NCI-H146 treated with DMSO at 0.1 percent for 48 hours (cell line): ENCODE results near the gene PRR14.

ENCODE experiments used
- DNase-seq: peaks from one replicate; lab custom pipeline; 2025; ENCODE audit not compliant: unreplicated experiment; lab: John Stamatoyannopoulos, UW

PRR14 gene

DNA sequence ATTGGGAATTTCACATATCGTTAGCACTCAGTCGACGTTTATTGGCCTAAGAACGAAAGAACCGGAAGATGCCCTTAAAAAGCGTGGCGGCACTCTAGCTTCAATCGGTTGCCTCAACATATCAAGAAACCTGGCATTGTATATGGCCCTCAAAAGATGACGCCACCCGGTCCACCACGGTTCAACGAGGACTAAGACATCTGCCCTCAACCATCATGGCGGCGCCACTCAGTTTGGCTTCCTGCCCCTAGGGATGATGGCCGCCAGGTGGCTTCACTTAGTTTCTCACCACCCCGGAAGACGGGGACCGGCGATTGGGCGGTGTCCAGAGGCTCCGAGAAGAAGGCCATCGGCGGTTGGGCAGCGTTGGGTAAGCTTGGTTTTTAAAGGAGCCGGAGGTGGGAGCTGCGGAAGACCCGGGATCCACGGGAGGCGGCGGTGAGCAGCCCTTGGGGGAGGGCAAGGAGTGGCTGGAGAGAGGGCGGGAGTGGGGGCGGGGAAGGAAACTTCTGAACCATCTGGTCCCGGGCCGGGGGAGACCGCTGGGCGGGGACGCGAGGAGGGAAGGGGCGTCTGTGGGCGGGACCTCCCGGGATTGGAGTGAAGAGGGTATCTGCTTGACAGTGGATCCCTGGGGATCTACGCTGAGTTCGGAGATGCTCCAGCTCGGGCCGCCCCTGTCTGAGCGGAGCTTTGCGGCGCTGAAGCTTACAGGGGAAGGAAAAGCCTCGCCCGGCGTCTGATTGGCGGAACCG, at the start of gene PRR14:
Gene PRR14 (plus strand): TSS at position 592 of the 755 bp plus-strand sequence. CDS start 686 bp downstream, outside the sequence.
- DNase-seq, result peak; percentile 99

- no peak for DNase-seq
Observed at GRCh38 chr16:30601966-30602365, 48.8 kb upstream of the PRR14 start.

DNA sequence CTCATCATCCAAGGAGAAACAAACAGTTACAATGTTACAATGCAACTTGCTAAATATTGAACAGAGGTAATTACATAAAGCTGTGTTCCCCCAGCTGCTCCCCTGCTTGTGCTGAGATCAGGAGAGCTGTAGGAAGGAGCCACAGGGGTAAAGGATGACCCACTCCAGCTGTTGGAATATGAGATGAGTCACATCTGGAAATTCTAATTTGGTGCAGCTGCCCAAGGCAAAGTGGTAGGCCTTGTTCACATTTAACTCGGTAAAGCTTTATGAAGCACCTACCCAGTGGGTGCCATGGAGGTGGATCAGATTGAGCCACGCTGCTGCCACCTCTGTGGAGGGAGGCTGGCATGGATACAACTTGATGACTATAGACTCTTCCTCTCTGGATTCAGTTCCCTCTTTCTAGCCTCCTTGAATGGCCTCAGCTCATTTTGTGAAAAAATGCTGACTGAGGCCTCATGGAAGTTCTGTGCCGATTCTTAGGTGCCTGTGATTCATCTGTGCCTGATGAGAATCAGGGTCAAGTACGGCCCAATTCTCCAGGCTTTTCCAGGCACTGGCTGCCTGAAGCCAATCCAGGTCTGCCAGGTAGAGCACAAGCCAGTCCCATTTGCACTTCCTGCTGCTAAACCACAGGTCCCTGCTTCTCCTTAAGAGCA, 48.0 kb upstream of the PRR14 start:
- DNase-seq, result no peak

GRCh38 chr16:30603945-30604315, 46.8 kb upstream of the PRR14 start:
- DNase-seq, result no peak

- no peak for DNase-seq
Observed at GRCh38 chr16:30604316-30604947, 46.3 kb upstream of the PRR14 start.

- DNase-seq, result no peak
Observed at GRCh38 chr16:30605158-30605557, 45.6 kb upstream of the PRR14 start.

DNA sequence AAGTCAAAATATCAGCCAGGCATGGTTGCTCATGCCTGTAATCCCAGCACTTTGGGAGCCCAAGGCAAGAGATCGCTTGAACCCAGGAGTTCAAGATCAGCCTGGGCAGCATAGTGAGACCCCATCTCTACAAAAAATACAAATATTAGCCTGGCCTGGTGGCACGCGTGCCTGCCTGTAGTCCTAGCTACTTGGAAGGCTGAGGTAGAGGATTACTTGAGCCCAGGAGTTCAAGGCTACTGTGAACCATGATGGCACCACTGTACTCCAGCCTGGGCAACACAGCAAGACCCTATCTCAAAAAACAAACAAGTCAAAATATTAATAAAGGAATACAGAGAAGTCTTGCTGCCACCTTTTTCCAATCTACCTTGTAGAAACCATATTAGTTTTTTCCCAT, 44.8 kb upstream of the PRR14 start:
- DNase-seq, result no peak

- peak; percentile 18 for DNase-seq
Observed at GRCh38 chr16:30609002-30609925, 41.5 kb upstream of the PRR14 start.

GRCh38 chr16:30609926-30610839, 40.6 kb upstream of the PRR14 start, which contains the start of gene ZNF689:
TSS of gene ZNF689 (minus strand) at chr16:30610389. CDS start at chr16:30610041, 348 bp downstream.
- peak; percentile 97 for DNase-seq

- DNase-seq, result peak; percentile 83
Observed at GRCh38 chr16:30615358-30616091, 35.2 kb upstream of the PRR14 start.

GRCh38 chr16:30619202-30619601, 31.6 kb upstream of the PRR14 start:
- DNase-seq, result no peak

DNA sequence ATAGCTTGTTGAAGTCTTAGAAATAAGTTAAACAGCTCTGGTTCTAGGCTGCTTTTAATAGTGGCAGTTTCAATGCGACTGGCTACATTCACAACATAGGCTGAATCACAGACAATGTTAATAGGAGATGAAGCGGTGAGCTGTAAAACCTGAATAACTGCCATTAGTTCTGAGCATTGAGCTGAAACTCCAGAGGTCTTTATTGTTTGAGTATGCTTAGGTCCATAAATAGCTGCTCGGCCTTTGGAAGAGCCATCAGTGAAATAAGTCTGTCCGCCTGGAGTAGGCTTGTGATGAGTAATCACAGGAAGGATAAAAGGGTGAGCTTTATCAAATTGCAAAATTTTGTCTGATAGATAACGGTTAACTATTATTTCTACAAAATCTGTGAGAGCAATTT, 31.1 kb upstream of the PRR14 start:
- DNase-seq, result no peak

DNA sequence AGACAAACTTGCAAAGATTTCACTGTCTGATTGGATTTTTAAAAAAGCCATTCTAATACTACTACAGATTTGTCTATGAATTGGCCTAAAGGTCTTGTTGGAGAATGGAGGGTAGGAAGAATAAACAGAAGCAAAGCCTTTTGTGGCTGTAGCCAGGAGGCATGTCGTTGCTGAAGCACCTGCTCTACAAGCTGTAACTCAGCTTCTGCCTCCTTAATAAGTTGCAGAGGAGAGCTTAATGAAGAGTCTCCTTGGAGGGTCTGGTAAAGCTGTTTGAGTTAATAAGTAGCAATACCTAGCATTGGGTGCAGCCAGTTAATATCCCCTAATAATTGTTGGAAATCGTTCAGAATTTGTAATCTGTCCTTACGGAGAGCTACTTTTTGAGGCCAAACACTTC, 30.6 kb upstream of the PRR14 start:
- peak; percentile 39 for DNase-seq

GRCh38 chr16:30621765-30622164, 29.0 kb upstream of the PRR14 start:
- no peak for DNase-seq

- DNase-seq, result no peak
Observed at GRCh38 chr16:30622455-30623032, 28.2 kb upstream of the PRR14 start.

DNA sequence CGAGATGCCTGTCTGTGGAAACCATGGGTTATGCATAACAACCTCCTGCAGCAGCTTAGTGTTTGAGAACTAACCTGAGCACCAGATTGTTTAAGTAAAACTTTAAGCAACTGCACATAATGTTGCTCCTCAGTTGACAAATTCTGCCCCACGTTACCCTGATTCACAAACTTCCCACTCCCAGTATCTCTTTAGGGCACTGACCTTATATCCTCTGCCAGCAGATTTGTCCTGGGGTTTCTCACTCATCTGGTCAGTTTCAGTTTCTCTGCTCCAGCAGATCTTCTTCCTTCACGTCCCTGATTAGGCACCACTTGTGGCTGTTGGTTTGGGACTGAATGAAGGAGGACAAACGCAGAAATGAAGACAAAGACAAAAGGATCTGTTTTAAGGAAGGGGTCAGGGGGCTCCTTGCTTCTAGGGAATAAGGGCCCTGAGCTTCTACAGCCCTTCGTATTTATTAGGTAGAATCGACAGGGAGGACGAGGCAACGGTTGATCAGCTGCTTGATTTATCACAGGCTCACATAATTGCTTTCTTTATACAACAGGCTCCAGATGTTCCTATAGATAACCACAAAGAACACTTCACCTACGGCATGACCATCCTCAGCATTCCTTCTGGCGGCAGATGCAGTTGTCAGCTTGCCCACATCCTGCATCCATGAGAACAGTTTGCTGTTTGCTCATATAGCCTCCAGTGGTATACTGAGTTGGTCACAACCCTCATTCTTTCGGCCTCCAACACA, 27.1 kb upstream of the PRR14 start:
- no peak for DNase-seq

DNA sequence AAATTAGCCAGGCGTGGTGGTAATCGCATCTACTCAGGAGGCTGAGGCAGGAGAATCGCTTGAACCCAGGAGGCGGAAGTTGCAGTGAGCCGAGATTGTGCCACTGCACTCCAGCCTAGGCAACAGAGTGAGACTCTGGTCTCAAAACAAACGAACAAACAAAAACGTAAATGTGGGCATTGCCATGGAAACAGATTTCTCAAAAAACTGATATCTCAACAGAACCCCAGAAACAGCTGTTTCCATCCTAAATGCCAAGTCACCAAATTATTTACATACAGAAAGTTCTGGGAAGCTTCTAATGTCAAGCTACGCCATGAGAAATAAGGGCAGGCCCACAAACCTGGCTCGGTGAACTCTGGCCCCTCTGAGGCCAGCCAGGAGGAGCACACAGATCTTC, 24.5 kb upstream of the PRR14 start:
- no peak for DNase-seq
